Measurements from ENCODE around the gene ODAD2.

Gene ODAD2

DNA sequence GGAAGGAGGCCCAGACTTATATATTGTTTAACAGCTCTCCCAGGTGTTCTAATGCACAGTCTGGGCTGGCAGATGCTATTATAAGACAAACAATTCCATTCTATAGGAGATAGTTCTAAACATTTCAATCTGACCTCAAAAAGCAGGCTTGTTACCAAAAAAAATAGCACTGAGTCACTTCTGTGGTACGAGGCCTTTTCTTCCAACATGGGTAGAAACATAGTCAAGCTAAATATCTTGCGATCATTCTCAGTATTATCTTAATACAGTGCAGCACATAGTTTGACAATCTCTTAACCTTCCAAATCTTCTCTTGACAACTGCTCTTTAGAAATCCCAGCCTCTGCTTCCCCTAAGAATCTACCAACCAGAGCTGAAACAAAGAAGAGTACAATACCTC lies 206.7 kb downstream of the ODAD2 start:
- POLR2A ChIA-PET: no interaction called here
- TF ChIP-seq CTCF (IDR thresholded peaks at IDR 0.05; ENCODE audit: insufficient read depth, low read length, missing control alignments): no peak
- H3K4me3 ChIP-seq (ENCODE audit: low read depth, low read length): no peak overlapping the region
- CTCF ChIA-PET: interaction anchor here (0.9 to 1.2 kb wide), 5 partner anchors 8 to 342 kb away, joined by 3 to 5 read pairs (median 3); no protein-coding TSS in a partner anchor
- no peak for DNase-seq (ENCODE audit: low read depth, low spot score)

DNA sequence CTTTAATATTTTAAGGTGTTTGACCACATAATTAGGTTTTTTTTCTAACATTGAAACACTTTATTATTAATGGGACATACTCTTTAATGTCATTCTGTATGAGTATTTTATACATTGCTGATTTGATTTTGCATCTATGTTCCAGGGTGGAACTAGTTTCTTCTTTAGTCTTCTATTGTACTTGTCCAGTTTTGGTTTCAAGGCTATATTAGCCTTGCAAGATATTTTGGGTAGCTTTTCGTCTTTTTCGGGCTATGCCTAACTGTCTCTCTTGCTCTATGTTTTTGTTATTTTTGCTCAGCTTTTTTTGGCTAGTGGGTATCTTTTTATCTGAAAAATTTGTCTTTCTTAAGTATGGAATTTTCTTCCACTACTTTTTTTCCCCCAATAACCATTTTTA lies 214.6 kb downstream of the ODAD2 start:
- ChIA-PET POLR2A (no interaction called here), CTCF (interaction anchor here (0.6 to 3.4 kb wide), 15 partner anchors 8 to 601 kb away, joined by 3 to 19 read pairs (median 4); no protein-coding TSS in a partner anchor)
- no peak for DNase-seq (ENCODE audit: low read depth, low spot score)
- no peak overlapping the region for H3K4me3 ChIP-seq (ENCODE audit: low read depth, low read length)
- TF ChIP-seq CTCF (IDR thresholded peaks at IDR 0.05; ENCODE audit: insufficient read depth, low read length, missing control alignments): no peak

GRCh38 chr10:27783660-27784059 lies 215.2 kb downstream of the ODAD2 start:
- ChIA-PET POLR2A (no interaction called here), CTCF (interaction anchor here (0.6 to 3.4 kb wide), 16 partner anchors 9 to 601 kb away, joined by 3 to 19 read pairs (median 4); no protein-coding TSS in a partner anchor)
- DNase-seq (ENCODE audit: low read depth, low spot score): peak; percentile 23
- peak; percentile 62 for TF ChIP-seq CTCF (IDR thresholded peaks at IDR 0.05; ENCODE audit: insufficient read depth, low read length, missing control alignments)
- no peak overlapping the region for H3K4me3 ChIP-seq (ENCODE audit: low read depth, low read length)

GRCh38 chr10:27779462-27780015 lies 219.3 kb downstream of the ODAD2 start:
- no peak overlapping the region for H3K4me3 ChIP-seq (ENCODE audit: low read depth, low read length)
- POLR2A ChIA-PET: no interaction called here
- TF ChIP-seq CTCF (IDR thresholded peaks at IDR 0.05; ENCODE audit: insufficient read depth, low read length, missing control alignments): no peak
- CTCF ChIA-PET: interaction anchor here (1.1 kb wide), 1 partner anchor 17 kb away, joined by 3 read pairs; no protein-coding TSS in a partner anchor
- DNase-seq (ENCODE audit: low read depth, low spot score): peak; percentile 1

DNA sequence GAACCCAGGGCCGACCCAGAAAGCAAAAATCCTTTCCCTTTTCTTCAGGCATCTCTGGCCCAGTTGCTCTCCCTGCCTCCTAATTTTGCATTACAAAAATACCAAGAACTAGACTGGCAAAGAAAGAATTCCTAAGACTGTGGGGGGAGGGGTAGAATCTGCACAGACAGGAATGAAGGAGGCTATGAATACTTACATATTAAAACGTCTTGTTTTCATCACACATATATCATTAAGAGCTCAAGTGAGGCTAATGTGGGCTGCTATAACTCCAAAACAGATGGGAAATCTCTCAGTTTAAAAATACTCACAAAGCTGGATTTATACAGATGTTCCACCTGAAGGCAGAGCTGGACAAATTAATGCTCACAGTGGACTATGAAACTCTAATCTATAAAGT lies 224.0 kb downstream of the ODAD2 start:
- H3K4me3 ChIP-seq (ENCODE audit: low read depth, low read length): no peak overlapping the region
- CTCF ChIA-PET: interaction anchor here (1.1 kb wide), 1 partner anchor 9 kb away, joined by 3 read pairs; no protein-coding TSS in a partner anchor
- no peak for DNase-seq (ENCODE audit: low read depth, low spot score)
- POLR2A ChIA-PET: no interaction called here
- TF ChIP-seq CTCF (IDR thresholded peaks at IDR 0.05; ENCODE audit: insufficient read depth, low read length, missing control alignments): no peak

GRCh38 chr10:27771231-27771630 lies 227.6 kb downstream of the ODAD2 start:
- ChIA-PET CTCF (interaction anchor here (1.0 kb wide), 1 partner anchor 408 kb away, joined by 3 read pairs; no protein-coding TSS in a partner anchor), POLR2A (no interaction called here)
- no peak for DNase-seq (ENCODE audit: low read depth, low spot score)
- H3K4me3 ChIP-seq (ENCODE audit: low read depth, low read length): no peak overlapping the region
- no peak for TF ChIP-seq CTCF (IDR thresholded peaks at IDR 0.05; ENCODE audit: insufficient read depth, low read length, missing control alignments)
